MCF 10A (cell line): ENCODE data around the gene ABCC5. TPM values are rescaled to one million over a fixed set of nuclear protein-coding genes. Genes with fewer than 3 reads are reported as not detected.

Experiments
- BruUV-seq: library from RNA; stranded (reverse); fragments of 400-500 nt; replicated peaks from 2 replicates; lab custom pipeline; 2021; lab: Mats Ljungman, UMichigan
- CTCF ChIA-PET: fragments of 300-600 bp; sonication (Branson Sonifier 250); formaldehyde crosslinking; extraction: SDS; loops from one replicate; lab custom pipeline; 2021; ENCODE audit warnings: antibody characterized with exemption, inconsistent platforms; lab: Yijun Ruan, JAX
- POLR2A ChIA-PET: fragments of 300-600, 350-650 bp; sonication (Branson Sonifier 250); formaldehyde crosslinking; extraction: SDS; loops from one replicate; lab custom pipeline; 2020; ENCODE audit warnings: antibody characterized with exemption, inconsistent platforms; lab: Yijun Ruan, JAX
- DNase-seq: peaks from one replicate; pipeline ENCODE4 v3.0.0-alpha.2; 2018; ENCODE audit not compliant: unreplicated experiment
- H3K27ac Mint-ChIP-seq: one replicate; pipeline ENCODE4 v1.8.0; 2022; ENCODE audit warnings: mild to moderate bottlenecking, low read depth, mixed read lengths; ENCODE audit not compliant: unreplicated experiment
- H3K27me3 Mint-ChIP-seq: one replicate; pipeline ENCODE4 v1.8.0; 2022; ENCODE audit warnings: mixed read lengths; ENCODE audit not compliant: insufficient read depth, unreplicated experiment
- H3K36me3 Mint-ChIP-seq: one replicate; pipeline ENCODE4 v1.8.0; 2022; ENCODE audit warnings: mild to moderate bottlenecking, moderate library complexity, mixed read lengths; ENCODE audit not compliant: insufficient read depth, unreplicated experiment
- H3K4me1 Mint-ChIP-seq: one replicate; pipeline ENCODE4 v1.8.0; 2022; ENCODE audit warnings: mixed read lengths; ENCODE audit not compliant: insufficient read depth, unreplicated experiment
- H3K4me3 Mint-ChIP-seq: one replicate; pipeline ENCODE4 v1.8.0; 2022; ENCODE audit warnings: mild to moderate bottlenecking, moderate library complexity, mixed read lengths; ENCODE audit not compliant: unreplicated experiment
- H3K9me3 Mint-ChIP-seq: one replicate; pipeline ENCODE4 v1.8.0; 2022; ENCODE audit warnings: mixed read lengths; ENCODE audit not compliant: unreplicated experiment
- intact Hi-C: fragments of 100-400 bp; cut with micrococcal nuclease; formaldehyde crosslinking; loops from 2 replicates; pipeline ENCODE4 v1.14.1; 2022
- microRNA-seq: library from miRNA; unstranded; fragments of <30 nt; microRNA quantifications from one replicate; pipeline ENCODE4 v1.2.0, GENCODE V29; 2022
- total RNA-seq: library from RNA; stranded (reverse); gene quantifications from 2 replicates; pipeline ENCODE4 v1.2.3, GENCODE V29; 2022
- TF ChIP-seq, protein P1 (sequence below): fragments of 200-600 bp; IDR thresholded peaks from one replicate; pipeline ENCODE4 v1.8.0; 2022; ENCODE audit warnings: antibody characterized with exemption, mild to moderate bottlenecking; ENCODE audit not compliant: unreplicated experiment

ABCC5 gene
- total RNA-seq, 1 experiment from 2014 or later: 16.5 TPM

DNA sequence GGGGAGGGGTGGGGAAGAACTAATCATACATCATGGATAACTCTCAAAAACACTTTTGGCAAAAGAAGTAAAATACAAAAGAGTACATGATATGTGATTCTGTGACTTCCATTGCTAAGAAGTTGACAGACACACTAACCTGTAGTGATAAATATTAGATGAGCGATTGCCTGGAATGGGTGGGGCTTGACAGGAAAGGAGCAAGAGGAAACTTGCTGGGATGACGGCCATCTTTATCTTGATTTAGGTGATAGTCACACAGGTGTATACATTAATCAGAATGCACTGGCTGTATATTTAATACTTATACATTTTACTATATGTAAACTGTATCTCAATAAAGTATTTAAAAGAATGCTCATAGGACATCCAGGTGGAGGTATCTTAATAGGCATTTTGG lies 146.1 kb downstream of the ABCC5 start:
- Mint-ChIP-seq H3K27me3 (no peaks in the 10 kb centered on the region), H3K9me3 (no peaks in the 10 kb centered on the region), H3K36me3 (peaks cover 34% of the 10 kb centered on the region), H3K4me1 (no peaks in the 10 kb centered on the region), H3K27ac (no peak overlapping the region), H3K4me3 (no peak overlapping the region)
- ChIA-PET CTCF (interaction anchor here (2.7 kb wide), 1 partner anchor 13 kb away, joined by 8 read pairs; the partner anchor contains the start of gene PARL), POLR2A (interaction anchor here (1.0 kb wide), 1 partner anchor 13 kb away, joined by 3 read pairs; the partner anchor contains the start of gene PARL)
- TF ChIP-seq, protein P1, sequence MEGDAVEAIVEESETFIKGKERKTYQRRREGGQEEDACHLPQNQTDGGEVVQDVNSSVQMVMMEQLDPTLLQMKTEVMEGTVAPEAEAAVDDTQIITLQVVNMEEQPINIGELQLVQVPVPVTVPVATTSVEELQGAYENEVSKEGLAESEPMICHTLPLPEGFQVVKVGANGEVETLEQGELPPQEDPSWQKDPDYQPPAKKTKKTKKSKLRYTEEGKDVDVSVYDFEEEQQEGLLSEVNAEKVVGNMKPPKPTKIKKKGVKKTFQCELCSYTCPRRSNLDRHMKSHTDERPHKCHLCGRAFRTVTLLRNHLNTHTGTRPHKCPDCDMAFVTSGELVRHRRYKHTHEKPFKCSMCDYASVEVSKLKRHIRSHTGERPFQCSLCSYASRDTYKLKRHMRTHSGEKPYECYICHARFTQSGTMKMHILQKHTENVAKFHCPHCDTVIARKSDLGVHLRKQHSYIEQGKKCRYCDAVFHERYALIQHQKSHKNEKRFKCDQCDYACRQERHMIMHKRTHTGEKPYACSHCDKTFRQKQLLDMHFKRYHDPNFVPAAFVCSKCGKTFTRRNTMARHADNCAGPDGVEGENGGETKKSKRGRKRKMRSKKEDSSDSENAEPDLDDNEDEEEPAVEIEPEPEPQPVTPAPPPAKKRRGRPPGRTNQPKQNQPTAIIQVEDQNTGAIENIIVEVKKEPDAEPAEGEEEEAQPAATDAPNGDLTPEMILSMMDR: no peak
- intact Hi-C loops: no loop called here
- no peak for DNase-seq
- BruUV-seq: no TSS peak

DNA sequence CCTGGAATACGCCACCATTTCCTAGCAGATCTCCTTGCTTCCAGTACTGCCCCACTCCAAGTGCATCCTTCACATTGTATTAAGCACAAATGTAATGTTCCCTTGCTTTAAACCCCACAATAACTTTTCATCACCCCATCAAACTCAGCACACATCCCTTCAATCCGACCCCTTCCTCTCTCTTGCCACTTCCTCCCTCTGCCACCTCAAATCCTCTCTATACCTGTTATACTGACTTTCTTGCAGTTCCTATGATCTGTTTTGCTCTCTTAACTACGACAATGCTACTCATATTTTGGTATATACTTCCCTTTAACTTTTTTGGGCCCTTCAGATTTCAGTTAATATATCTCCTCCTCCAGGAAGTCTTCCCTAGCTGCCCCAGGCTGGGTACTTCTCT lies 147.1 kb downstream of the ABCC5 start:
- no peaks in the 10 kb centered on the region for H3K9me3 Mint-ChIP-seq
- H3K4me3 Mint-ChIP-seq: no peak overlapping the region
- peak overlapping the region; percentile 3 for H3K27ac Mint-ChIP-seq
- TF ChIP-seq, protein P1: no peak
- intact Hi-C loops: no loop called here
- CTCF ChIA-PET: interaction anchor here (0.6 to 2.7 kb wide), 2 partner anchors 14 to 74 kb away, joined by 3 to 8 read pairs; partner anchors contain the start of gene PARL
- no peak for DNase-seq
- BruUV-seq: no TSS peak
- POLR2A ChIA-PET: interaction anchor here (0.6 to 0.7 kb wide), 2 partner anchors 445 to 1115 kb away, joined by 3 read pairs; no protein-coding TSS in a partner anchor
- no peaks in the 10 kb centered on the region for H3K27me3 Mint-ChIP-seq
- H3K4me1 Mint-ChIP-seq: no peaks in the 10 kb centered on the region
- peaks cover 33% of the 10 kb centered on the region for H3K36me3 Mint-ChIP-seq

Small RNA genes lying within 50 kb of the gene (microRNA-seq; reads per million reads assigned to microRNA genes)
- not detected for gene MIR4448

Other genes with a start within 250 kb of the ABCC5 start
- gene MAP6D1, start 192.3 kb downstream of the ABCC5 start, total RNA-seq: 1.1 and 1.9 TPM in 2 replicates
- 73.5 and 88.0 TPM in 2 replicates for gene PARL, start 133.0 kb downstream of the ABCC5 start, total RNA-seq
- not detected in 2 replicates for gene HTR3D, start 13.9 kb upstream of the ABCC5 start, total RNA-seq
- not detected in 2 replicates for gene HTR3C, start 35.2 kb upstream of the ABCC5 start, total RNA-seq
- not detected in 2 replicates for gene HTR3E, start 79.2 kb upstream of the ABCC5 start, total RNA-seq
- gene EIF2B5, start 117.5 kb upstream of the ABCC5 start, total RNA-seq: 33.8 and 36.1 TPM in 2 replicates
- 73.4 and 74.5 TPM in 2 replicates for gene DVL3, start 137.5 kb upstream of the ABCC5 start, total RNA-seq
- gene AP2M1, start 157.0 kb upstream of the ABCC5 start, total RNA-seq: 280 and 301 TPM in 2 replicates
- gene ABCF3, start 168.3 kb upstream of the ABCC5 start, total RNA-seq: 62.7 and 73.9 TPM in 2 replicates
- not detected in 2 replicates for gene VWA5B2, start 211.7 kb upstream of the ABCC5 start, total RNA-seq
- 60.4 and 77.8 TPM in 2 replicates for gene ALG3, start 231.1 kb upstream of the ABCC5 start, total RNA-seq
- 4.9 and 10.1 TPM in 2 replicates for gene EEF1AKMT4, start 231.8 kb upstream of the ABCC5 start, total RNA-seq
- 6.1 TPM in 2 replicates for gene CAMK2N2, start 243.7 kb upstream of the ABCC5 start, total RNA-seq